T-helper 17 cell (primary cell): ENCODE data around the gene SLC10A2. TPM values are rescaled to one million over a fixed set of nuclear protein-coding genes. Genes with fewer than 3 reads are reported as not detected.

ENCODE experiments used
- ATAC-seq: fragments of 150-1000 bp; cut with Tn5 transposase; 2 replicates; pipeline ENCODE4 v1.10.0; 2021; ENCODE audit warnings: mild to moderate bottlenecking, moderate library complexity
- DNase-seq, 3 donors: peaks; one replicate each; pipeline versions ENCODE4 v3.0.0 to v3.0.0-alpha.2; 2020 to 2021
- H3K9me3 ChIP-seq: one replicate; pipeline ENCODE4 v1.7.0; 2013; ENCODE audit warnings: low read length, mild to moderate bottlenecking; ENCODE audit not compliant: control insufficient read depth, poor library complexity, severe bottlenecking
- H3K27ac Mint-ChIP-seq: one replicate; pipeline ENCODE4 v1.8.0; 2022; ENCODE audit warnings: mild to moderate bottlenecking, moderate library complexity, mixed read lengths
- H3K27me3 Mint-ChIP-seq: one replicate; pipeline ENCODE4 v1.8.0; 2022; ENCODE audit warnings: mixed read lengths
- H3K36me3 Mint-ChIP-seq: one replicate; pipeline ENCODE4 v1.8.0; 2022; ENCODE audit warnings: low read depth, mixed read lengths
- H3K4me1 Mint-ChIP-seq: one replicate; pipeline ENCODE4 v1.8.0; 2022; ENCODE audit warnings: mild to moderate bottlenecking, mixed read lengths
- H3K4me3 Mint-ChIP-seq: one replicate; pipeline ENCODE4 v1.8.0; 2022; ENCODE audit warnings: mild to moderate bottlenecking, moderate library complexity, mixed read lengths
- total RNA-seq, 4 donors: library from RNA in 2 of 4; stranded (reverse) in 2 of 4; gene quantifications; one replicate each; pipeline ENCODE4 v1.2.3 and lab custom pipeline; 2022 to 2026

The SLC10A2 gene
- total RNA-seq, 2 donors from 2014 or later: not detected

GRCh38 chr13:103081435-103081834 is 15.2 kb upstream of the SLC10A2 start:
- Mint-ChIP-seq H3K27me3 (peaks cover 13% of the 10 kb centered on the region), H3K4me1 (no peaks in the 10 kb centered on the region), H3K36me3 (no peaks in the 10 kb centered on the region), H3K27ac (no peak overlapping the region), H3K4me3 (no peak overlapping the region)
- ATAC-seq (no peak), DNase-seq (no peak)
- H3K9me3 ChIP-seq: no peaks in the 10 kb centered on the region

- Mint-ChIP-seq H3K4me1 (no peaks in the 10 kb centered on the region), H3K27me3 (peaks cover 13% of the 10 kb centered on the region), H3K36me3 (no peaks in the 10 kb centered on the region), H3K4me3 (no peak overlapping the region), H3K27ac (no peak overlapping the region)
- H3K9me3 ChIP-seq: no peaks in the 10 kb centered on the region
- ATAC-seq (no peak), DNase-seq (no peak)
Measured at GRCh38 chr13:103078158-103078557, 11.9 kb upstream of the SLC10A2 start.

DNA sequence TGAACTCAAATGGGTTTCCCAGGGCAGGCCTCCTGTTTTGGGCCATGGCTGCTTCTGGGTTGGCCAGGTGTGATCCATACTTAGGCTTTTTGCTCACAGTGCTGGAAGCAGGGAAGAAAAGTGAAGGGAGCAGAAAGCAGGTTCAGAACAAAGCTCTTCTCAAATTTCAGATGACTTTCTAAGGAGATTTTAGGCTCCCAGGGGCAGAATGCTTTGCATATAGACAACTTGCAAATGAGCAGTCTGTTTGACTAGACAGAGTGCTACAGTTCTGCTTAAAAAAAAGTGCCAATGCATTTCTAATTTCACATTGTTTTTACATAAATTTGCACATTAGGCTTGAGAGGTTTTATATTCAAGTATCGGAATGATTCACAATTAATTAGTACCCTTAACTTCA is 2.6 kb upstream of the SLC10A2 start:
- DNase-seq: no peak
- no peaks in the 10 kb centered on the region for H3K4me1 Mint-ChIP-seq
- H3K27me3 Mint-ChIP-seq: no peaks in the 10 kb centered on the region
- no peak overlapping the region for H3K4me3 Mint-ChIP-seq
- H3K27ac Mint-ChIP-seq: no peak overlapping the region
- no peak for ATAC-seq
- no peaks in the 10 kb centered on the region for H3K36me3 Mint-ChIP-seq
- no peaks in the 10 kb centered on the region for H3K9me3 ChIP-seq

- no peaks in the 10 kb centered on the region for H3K9me3 ChIP-seq
- Mint-ChIP-seq H3K36me3 (no peaks in the 10 kb centered on the region), H3K4me3 (no peak overlapping the region), H3K27ac (no peak overlapping the region), H3K4me1 (no peaks in the 10 kb centered on the region), H3K27me3 (no peaks in the 10 kb centered on the region)
- no peak for ATAC-seq
- no peak for DNase-seq
Measured at GRCh38 chr13:103067751-103068555, 1.7 kb upstream of the SLC10A2 start.

- DNase-seq (no peak), ATAC-seq (no peak)
- no peaks in the 10 kb centered on the region for H3K9me3 ChIP-seq
- no peak overlapping the region for H3K27ac Mint-ChIP-seq
- no peaks in the 10 kb centered on the region for H3K27me3 Mint-ChIP-seq
- H3K4me3 Mint-ChIP-seq: no peak overlapping the region
- no peaks in the 10 kb centered on the region for H3K36me3 Mint-ChIP-seq
- H3K4me1 Mint-ChIP-seq: no peaks in the 10 kb centered on the region
Measured at GRCh38 chr13:103066781-103067345, 646 bp upstream of the SLC10A2 start.

- H3K36me3 Mint-ChIP-seq: no peaks in the 10 kb centered on the region
- no peak overlapping the region for H3K27ac Mint-ChIP-seq
- no peaks in the 10 kb centered on the region for H3K4me1 Mint-ChIP-seq
- no peak for ATAC-seq
- H3K4me3 Mint-ChIP-seq: no peak overlapping the region
- no peaks in the 10 kb centered on the region for H3K27me3 Mint-ChIP-seq
- H3K9me3 ChIP-seq: no peaks in the 10 kb centered on the region
- no peak for DNase-seq
Measured at GRCh38 chr13:103063376-103063775, 2.8 kb downstream of the SLC10A2 start.

GRCh38 chr13:103062079-103062478 is 4.1 kb downstream of the SLC10A2 start:
- no peak overlapping the region for H3K4me3 Mint-ChIP-seq
- DNase-seq (no peak), ATAC-seq (no peak)
- no peaks in the 10 kb centered on the region for H3K27me3 Mint-ChIP-seq
- no peaks in the 10 kb centered on the region for H3K36me3 Mint-ChIP-seq
- no peak overlapping the region for H3K27ac Mint-ChIP-seq
- H3K4me1 Mint-ChIP-seq: no peaks in the 10 kb centered on the region
- no peaks in the 10 kb centered on the region for H3K9me3 ChIP-seq

GRCh38 chr13:103056008-103056407 is 10.2 kb downstream of the SLC10A2 start:
- Mint-ChIP-seq H3K27me3 (no peaks in the 10 kb centered on the region), H3K4me1 (no peaks in the 10 kb centered on the region), H3K27ac (no peak overlapping the region), H3K4me3 (no peak overlapping the region), H3K36me3 (no peaks in the 10 kb centered on the region)
- no peak for DNase-seq
- no peak for ATAC-seq
- no peaks in the 10 kb centered on the region for H3K9me3 ChIP-seq

- Mint-ChIP-seq H3K27ac (no peak overlapping the region), H3K4me3 (no peak overlapping the region), H3K27me3 (no peaks in the 10 kb centered on the region), H3K4me1 (no peaks in the 10 kb centered on the region), H3K36me3 (no peaks in the 10 kb centered on the region)
- ATAC-seq: no peak
- no peaks in the 10 kb centered on the region for H3K9me3 ChIP-seq
- DNase-seq: no peak
Measured at GRCh38 chr13:103055166-103055565, 11.1 kb downstream of the SLC10A2 start.

DNA sequence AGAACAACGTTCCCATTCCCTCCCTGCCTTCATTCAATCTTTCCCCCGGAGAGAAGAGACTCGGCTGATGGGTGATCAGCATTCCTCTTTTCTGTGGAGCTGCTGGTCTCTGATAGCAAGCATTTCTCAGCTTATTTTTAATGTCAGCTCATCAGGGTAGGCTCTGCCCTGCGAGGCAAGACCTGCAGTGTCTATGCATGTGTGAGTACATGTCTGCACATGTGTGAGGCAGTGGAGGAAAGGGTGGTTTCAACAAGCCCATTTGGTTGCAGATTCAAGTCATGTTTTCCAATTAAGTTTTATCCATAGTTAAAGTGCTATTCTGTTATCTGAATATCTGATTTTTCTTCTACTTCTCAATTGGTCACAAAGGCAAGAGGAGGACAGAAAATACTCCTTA is 19.5 kb downstream of the SLC10A2 start:
- no peak overlapping the region for H3K4me3 Mint-ChIP-seq
- no peaks in the 10 kb centered on the region for H3K36me3 Mint-ChIP-seq
- H3K9me3 ChIP-seq: no peaks in the 10 kb centered on the region
- no peaks in the 10 kb centered on the region for H3K27me3 Mint-ChIP-seq
- H3K4me1 Mint-ChIP-seq: no peaks in the 10 kb centered on the region
- no peak overlapping the region for H3K27ac Mint-ChIP-seq
- ATAC-seq: no peak
- no peak for DNase-seq

DNA sequence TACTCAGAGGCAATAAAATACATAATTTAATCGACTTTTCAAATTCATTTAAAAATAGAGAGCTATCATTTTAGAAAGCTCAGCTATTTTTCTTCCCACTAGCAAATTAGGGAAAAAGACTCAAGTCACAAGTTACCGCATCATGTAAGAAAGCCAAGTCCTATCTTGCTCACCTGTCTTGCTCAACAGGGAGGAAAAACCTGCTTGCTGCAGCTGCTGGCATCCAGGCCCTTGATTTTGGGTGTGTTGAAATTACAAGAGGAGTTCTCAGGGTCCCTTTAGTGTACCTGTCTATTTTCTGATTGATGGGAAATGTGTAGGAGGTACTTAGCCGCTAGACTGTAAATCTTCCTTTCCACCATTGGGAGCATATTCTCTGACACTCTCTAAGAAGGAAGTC is 22.2 kb downstream of the SLC10A2 start:
- no peaks in the 10 kb centered on the region for H3K9me3 ChIP-seq
- Mint-ChIP-seq H3K36me3 (no peaks in the 10 kb centered on the region), H3K4me1 (no peaks in the 10 kb centered on the region), H3K4me3 (no peak overlapping the region), H3K27ac (no peak overlapping the region), H3K27me3 (no peaks in the 10 kb centered on the region)
- DNase-seq (no peak), ATAC-seq (no peak)

DNA sequence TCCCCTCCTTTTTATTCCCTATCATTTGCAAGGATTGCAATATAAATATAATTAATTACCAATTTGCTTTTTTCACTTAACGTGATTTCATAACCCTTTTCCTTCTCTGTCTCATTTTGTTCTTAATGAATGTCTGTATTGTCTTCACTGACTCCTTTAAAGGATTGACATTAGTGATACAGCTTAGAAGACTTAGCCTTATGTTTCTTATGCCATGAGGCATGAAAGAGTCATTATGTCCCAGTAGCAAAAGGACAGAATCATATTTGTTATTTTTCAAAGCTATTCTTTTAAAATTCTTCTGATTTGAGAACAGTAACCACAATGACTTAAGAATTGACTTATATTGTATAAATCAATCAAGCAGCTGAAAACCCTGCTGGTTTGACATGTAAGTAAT is 26.2 kb downstream of the SLC10A2 start:
- DNase-seq (no peak), ATAC-seq (no peak)
- Mint-ChIP-seq H3K4me1 (no peaks in the 10 kb centered on the region), H3K27me3 (no peaks in the 10 kb centered on the region), H3K36me3 (no peaks in the 10 kb centered on the region), H3K4me3 (no peak overlapping the region), H3K27ac (no peak overlapping the region)
- H3K9me3 ChIP-seq: no peaks in the 10 kb centered on the region

DNA sequence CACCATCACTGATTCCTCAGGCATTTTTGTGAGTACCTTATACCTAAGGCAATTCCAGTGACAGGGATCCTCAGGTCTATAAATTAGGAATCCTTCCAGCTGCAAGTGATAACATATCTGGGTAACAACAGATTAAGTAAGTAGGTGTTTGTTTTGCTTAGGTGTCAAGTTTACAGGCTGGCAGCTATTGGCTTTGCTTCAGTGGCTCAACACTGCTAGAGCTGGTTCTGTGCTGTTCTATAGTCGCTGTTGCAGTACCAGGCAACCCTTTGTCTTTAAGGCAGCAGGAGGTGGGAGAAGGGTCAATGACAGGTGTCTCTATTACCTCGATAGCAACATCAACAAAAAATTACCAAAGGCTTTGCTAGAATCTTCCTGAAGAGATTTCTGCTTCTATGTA is 27.0 kb downstream of the SLC10A2 start:
- H3K4me3 Mint-ChIP-seq: no peak overlapping the region
- H3K36me3 Mint-ChIP-seq: no peaks in the 10 kb centered on the region
- no peaks in the 10 kb centered on the region for H3K4me1 Mint-ChIP-seq
- ATAC-seq (no peak), DNase-seq (no peak)
- H3K27me3 Mint-ChIP-seq: no peaks in the 10 kb centered on the region
- no peak overlapping the region for H3K27ac Mint-ChIP-seq
- H3K9me3 ChIP-seq: no peaks in the 10 kb centered on the region

DNA sequence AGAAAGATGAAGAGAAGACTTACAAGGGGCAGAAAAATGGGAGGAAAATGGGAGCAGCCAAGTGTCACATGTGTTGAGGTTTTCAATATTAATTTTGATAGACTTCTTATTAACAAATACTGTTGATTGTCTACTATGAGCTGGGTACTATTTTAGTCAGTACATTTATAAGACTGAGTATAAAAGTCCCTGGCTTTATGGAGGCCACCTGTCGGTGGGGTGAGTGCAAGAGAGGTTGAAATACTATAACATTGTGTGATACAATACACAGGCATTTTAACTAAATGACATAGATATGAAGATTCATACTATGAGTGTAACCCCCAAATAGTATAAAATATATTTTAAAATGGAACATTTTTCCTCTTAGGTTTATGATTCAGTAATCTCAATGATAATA is 29.9 kb downstream of the SLC10A2 start:
- H3K27me3 Mint-ChIP-seq: no peaks in the 10 kb centered on the region
- no peaks in the 10 kb centered on the region for H3K36me3 Mint-ChIP-seq
- no peak for ATAC-seq
- no peak for DNase-seq
- H3K4me3 Mint-ChIP-seq: no peak overlapping the region
- no peak overlapping the region for H3K27ac Mint-ChIP-seq
- no peaks in the 10 kb centered on the region for H3K4me1 Mint-ChIP-seq
- H3K9me3 ChIP-seq: no peaks in the 10 kb centered on the region
